ENCODE data around the gene CHD1. TPM values are rescaled to one million over a fixed set of nuclear protein-coding genes. Genes with fewer than 3 reads are reported as not detected.
A peak's percentile ranks its signal among the peaks of the same experiment; 100 is the strongest.

Gene CHD1
- total and polyA plus RNA-seq, 2 of the 13 experiments (the other 11 are each of a cell fraction or from before 2014, with no cell fraction given): 22.8 to 55.9 TPM

- TF ChIP-seq UBTF (CRISPR knock-in tag; IDR thresholded peaks at IDR 0.05) (peak; percentile 86; the same call in 1 of the 2 replicates), ZSCAN31 (CRISPR knock-in tag; IDR thresholded peaks at IDR 0.05; ENCODE audit: low read depth) (0 out of 2 replicates have a peak, but pooled peaks have one; percentile 45), HES4 (CRISPR knock-in tag; IDR thresholded peaks at IDR 0.05; ENCODE audit: borderline replicate concordance) (peak; percentile 47; the same call in 1 of the 2 replicates), ZNF790 (CRISPR knock-in tag; IDR thresholded peaks at IDR 0.05; ENCODE audit: borderline replicate concordance) (peak; percentile 33; the same call in 1 of the 2 replicates), ZNF576 (CRISPR knock-in tag; IDR thresholded peaks at IDR 0.05) (no peak), HOXA3 (CRISPR knock-in tag; IDR thresholded peaks at IDR 0.05) (no peak), SOX13 (IDR thresholded peaks at IDR 0.05) (no peak), SOX13 (CRISPR knock-in tag; conservative IDR thresholded peaks at IDR 0.05 in 1 of 2, IDR thresholded peaks at IDR 0.05 in 1 of 2) (peak in 1 of 2 experiments; percentile 17; a peak in 1 of 4 replicates), MXI1 (IDR thresholded peaks at IDR 0.05; ENCODE audit: borderline replicate concordance, low read depth, low read length) (peak; percentile 47; the same call in 1 of the 3 replicates), ZNF124 (CRISPR knock-in tag; IDR thresholded peaks at IDR 0.05) (no peak), MYC (CRISPR knock-in tag; IDR thresholded peaks at IDR 0.05; ENCODE audit: borderline replicate concordance) (peak; percentile 16; the same call in 1 of the 2 replicates), MAX (IDR thresholded peaks at IDR 0.05) (peak; percentile 78; the same call in 1 of the 2 replicates), KDM5A (IDR thresholded peaks at IDR 0.05; ENCODE audit: borderline replicate concordance, low read length) (peak; percentile 65), ZNF552 (CRISPR knock-in tag; IDR thresholded peaks at IDR 0.05; ENCODE audit: borderline replicate concordance) (no peak), ZNF564 (CRISPR knock-in tag; IDR thresholded peaks at IDR 0.05) (0 out of 2 replicates have a peak, but pooled peaks have one; percentile 54), E2F1 (CRISPR knock-in tag; IDR thresholded peaks at IDR 0.05) (0 out of 2 replicates have a peak, but pooled peaks have one; percentile 46), TFDP1 (CRISPR knock-in tag; IDR thresholded peaks at IDR 0.05; ENCODE audit: borderline replicate concordance) (peak; percentile 77; the same call in 1 of the 2 replicates), ZNF704 (CRISPR knock-in tag; IDR thresholded peaks at IDR 0.05; ENCODE audit: borderline replicate concordance) (0 out of 2 replicates have a peak, but pooled peaks have one; percentile 19), CBX1 (IDR thresholded peaks at IDR 0.05; ENCODE audit: low read depth) (peak; percentile 40)
Measured at GRCh38 chr5:98927989-98928872, 576 bp downstream of the CHD1 start (continued).

All from HepG2 (cell line).